HCEC 1CT (cell line): ENCODE measurements around the gene SMPD4.
"Not testable (repeated sequence)": the region's sequence is repeated elsewhere in the genome, so short reads cannot be mapped to it uniquely, and the experiment has no call there.

Experiments
- DNase-seq: peaks from one replicate; pipeline ENCODE4 v3.0.0-alpha.2; 2017

Gene SMPD4

DNA sequence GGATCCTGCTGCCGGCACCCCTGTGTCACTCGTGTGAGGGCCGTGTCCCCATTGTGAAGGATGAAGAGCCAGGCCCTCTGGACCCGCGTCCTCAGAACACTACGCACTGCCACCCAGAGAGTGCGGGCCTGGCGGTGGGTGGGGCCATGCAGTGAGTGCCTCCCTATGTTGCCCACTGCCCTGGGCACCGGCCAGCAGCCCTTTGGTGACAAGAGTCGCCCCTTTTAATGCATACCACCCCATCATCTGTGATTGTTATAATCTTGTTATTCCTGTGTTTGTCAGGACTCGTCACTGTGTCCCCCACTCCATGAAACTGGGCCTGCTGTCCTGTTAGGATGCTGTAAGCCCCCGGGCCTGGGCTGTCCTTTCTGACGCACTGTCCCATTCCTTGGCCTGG lies 43.1 kb downstream of the SMPD4 start:
- DNase-seq: not testable (repeated sequence)

DNA sequence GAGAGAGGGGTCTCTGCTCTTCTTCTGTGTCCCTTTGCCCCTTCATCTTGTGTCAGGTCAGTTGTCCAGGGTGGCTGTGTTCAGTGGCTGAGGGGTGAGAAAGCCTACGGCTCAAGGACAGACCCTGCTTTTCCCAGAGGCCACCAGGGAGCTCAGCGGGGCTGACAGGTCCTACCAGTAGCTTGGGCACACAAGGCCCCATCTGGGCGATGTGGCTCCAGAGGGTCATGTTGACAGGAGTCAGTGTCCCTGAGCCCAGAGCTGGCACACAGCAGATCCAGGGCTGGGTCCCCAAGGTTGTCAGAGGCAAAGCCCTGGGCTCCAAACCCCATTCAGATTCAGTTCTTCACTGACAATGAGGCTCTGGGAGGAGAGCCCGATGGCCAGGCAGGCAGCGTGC lies 44.3 kb downstream of the SMPD4 start:
- DNase-seq: not testable (repeated sequence)

DNA sequence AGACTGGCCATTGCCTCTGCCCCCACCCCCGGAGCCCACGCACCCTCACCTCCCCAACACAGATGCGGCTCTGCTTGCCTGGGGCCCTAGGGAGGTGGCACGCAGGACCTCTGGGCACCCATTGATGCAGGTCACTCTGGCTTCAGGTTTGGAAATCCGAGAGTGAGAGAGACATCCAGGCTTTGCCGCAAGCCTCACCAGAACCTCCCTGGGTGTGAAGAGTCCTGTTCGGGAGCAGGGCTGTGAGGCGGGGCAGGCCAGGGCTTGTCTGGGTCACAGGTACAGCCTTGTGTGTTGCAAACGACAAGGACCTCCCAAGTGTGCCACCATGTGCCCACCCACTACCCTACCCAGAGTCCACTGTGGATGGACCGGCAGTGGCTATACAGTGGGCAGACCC lies 44.9 kb downstream of the SMPD4 start:
- DNase-seq: not testable (repeated sequence)

GRCh38 chr2:130135692-130136541 lies 45.5 kb downstream of the SMPD4 start:
- no peak for DNase-seq

DNA sequence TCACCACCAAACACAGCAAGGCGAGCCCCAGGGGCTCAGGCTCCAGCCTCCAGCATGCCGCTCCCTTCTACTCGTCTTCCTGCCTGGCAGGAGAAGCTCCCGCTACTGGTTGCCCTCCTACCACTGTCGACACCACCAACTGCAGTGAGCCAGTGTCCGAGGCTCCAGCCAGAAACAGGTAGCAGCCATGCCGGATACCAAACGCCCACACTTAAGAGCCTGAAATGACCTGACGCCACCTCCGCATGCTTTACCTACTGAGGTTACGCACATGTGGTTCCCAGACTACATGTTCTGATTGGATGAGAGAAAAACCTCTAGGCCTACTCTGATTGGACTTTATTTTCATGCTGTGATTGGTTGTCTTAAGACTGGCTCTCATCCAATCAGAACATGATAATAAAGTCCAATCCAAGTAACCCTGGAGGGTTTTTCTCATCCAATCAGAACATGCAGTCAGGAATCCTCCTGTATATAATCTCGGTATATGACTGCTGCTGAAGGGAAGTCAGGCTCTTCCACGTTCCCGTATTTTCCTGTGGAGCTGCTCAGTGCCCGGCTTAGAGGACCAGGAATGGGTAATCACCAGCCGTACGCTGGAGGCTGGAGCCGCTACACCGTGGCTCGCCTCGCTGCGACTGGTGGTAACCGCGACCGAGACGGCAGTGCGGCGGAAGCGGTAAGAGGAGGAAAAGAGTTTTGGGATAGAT lies 52.1 kb downstream of the SMPD4 start, which contains the start of gene POTEF:
POTEF (minus strand) TSS at position 103 of the 710 bp plus-strand sequence. CDS start 8,707 bp downstream, outside the sequence.
- DNase-seq: not testable (repeated sequence)

GRCh38 chr2:130128464-130128863 lies 52.9 kb downstream of the SMPD4 start:
- DNase-seq: not testable (repeated sequence)

GRCh38 chr2:130127726-130128125 lies 53.7 kb downstream of the SMPD4 start:
- not testable (repeated sequence) for DNase-seq

DNA sequence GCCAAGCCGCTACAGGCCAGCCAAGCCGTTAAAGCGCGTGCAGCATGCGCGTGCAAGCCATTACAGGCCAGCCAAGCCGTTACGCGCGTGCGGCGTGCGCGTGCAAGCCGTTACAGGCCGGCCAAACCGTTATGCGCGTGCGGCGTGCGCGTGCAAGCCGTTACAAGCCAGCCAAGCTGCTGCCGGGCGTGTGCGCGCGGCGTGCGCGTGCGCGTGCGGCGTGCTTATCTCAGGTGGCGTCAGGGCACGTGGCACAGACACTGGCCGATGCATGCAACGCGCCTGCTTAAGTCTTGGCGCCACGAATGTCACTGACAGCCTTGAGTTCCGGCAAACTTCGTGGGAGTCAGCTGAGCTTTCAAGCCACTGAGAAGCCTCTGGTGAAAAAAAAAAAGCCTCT lies 60.5 kb downstream of the SMPD4 start:
- not testable (repeated sequence) for DNase-seq

DNA sequence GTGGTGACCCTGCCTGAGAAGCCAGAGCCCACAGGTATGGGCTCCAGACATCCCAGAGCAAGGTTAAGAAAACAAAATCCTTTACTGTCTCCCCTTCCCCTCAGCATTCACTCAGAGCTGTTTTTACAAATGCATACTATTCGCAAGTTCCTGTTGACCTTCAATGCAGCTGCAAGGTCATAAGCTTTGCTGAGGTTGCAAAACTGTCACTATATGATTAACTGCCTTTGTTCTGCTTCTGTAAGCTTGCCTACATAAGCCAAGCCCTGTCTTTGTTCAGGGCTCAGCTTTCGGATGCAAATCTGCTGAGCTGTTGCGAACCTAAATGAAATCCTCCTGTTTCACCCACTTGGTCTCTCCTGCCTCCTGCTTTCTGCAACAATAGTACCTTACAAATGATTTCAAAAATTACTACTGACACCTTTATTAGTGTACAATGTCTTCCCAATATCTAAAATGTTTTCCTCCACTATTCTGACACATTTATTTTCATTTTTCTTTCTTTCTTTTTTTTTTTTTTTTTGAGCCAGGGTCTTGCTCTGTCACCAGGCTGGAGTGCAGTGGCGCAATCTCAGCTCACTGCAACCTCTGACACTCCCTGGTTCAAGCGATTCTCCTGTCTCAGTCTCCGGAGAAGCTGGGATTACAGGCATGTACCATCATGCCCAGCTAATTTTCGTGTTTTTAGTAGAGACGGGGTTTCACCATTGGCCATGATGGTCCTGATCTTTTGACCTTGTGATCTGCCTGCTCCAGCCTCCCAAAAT lies 78.6 kb downstream of the SMPD4 start:
- not testable (repeated sequence) for DNase-seq
